KMS-11 (cell line): ENCODE data around the gene CCDC154.

ENCODE experiments used
- H2AFZ ChIP-seq: fragments of 200-600 bp; sonication (generic); 2 replicates; pipeline ENCODE4 v1.6.1; 2016; ENCODE audit warnings: antibody characterized with exemption, mixed run types, low read depth
- H3K27ac ChIP-seq: fragments of 200-600 bp; sonication (generic); 2 replicates; pipeline ENCODE4 v1.6.1; 2016; ENCODE audit warnings: mild to moderate bottlenecking, mixed run types
- H3K27me3 ChIP-seq: fragments of 200-600 bp; sonication (generic); 2 replicates; pipeline ENCODE4 v1.6.1; 2017; ENCODE audit warnings: mild to moderate bottlenecking, low read depth, mixed run types, moderate library complexity; ENCODE audit not compliant: insufficient read depth
- H3K36me3 ChIP-seq: fragments of 200-600 bp; sonication (generic); 2 replicates; pipeline ENCODE4 v1.6.1; 2017; ENCODE audit warnings: mild to moderate bottlenecking, mixed run types; ENCODE audit not compliant: insufficient read depth
- H3K4me1 ChIP-seq: fragments of 200-600 bp; sonication (generic); 2 replicates; pipeline ENCODE4 v1.6.1; 2016; ENCODE audit warnings: mild to moderate bottlenecking, low read depth, mixed run types; ENCODE audit not compliant: poor library complexity, severe bottlenecking
- H3K4me2 ChIP-seq: fragments of 200-600 bp; sonication (generic); 2 replicates; pipeline ENCODE4 v1.7.0; 2016; ENCODE audit warnings: mild to moderate bottlenecking, mixed run types
- H3K4me3 ChIP-seq: fragments of 200-600 bp; sonication (generic); IDR thresholded peaks from 2 replicates; pipeline ENCODE4 v1.6.1; 2017; ENCODE audit warnings: low read depth, low read length, mixed read lengths; ENCODE audit not compliant: insufficient read depth
- H3K79me2 ChIP-seq: fragments of 200-600 bp; sonication (generic); 2 replicates; pipeline ENCODE4 v1.6.1; 2016; ENCODE audit warnings: low read depth, mixed run types; ENCODE audit not compliant: insufficient read depth
- H3K9ac ChIP-seq: fragments of 200-600 bp; sonication (generic); 2 replicates; pipeline ENCODE4 v1.6.1; 2016; ENCODE audit warnings: mild to moderate bottlenecking, mixed run types
- H4K20me1 ChIP-seq: fragments of 200-600 bp; sonication (generic); 2 replicates; pipeline ENCODE4 v1.6.1; 2016; ENCODE audit warnings: mild to moderate bottlenecking, mixed run types; ENCODE audit not compliant: insufficient read depth
- TF ChIP-seq, protein P1 (sequence below): fragments of 200-600 bp; sonication (generic); conservative IDR thresholded peaks from 2 replicates; pipeline ENCODE4 v1.6.1; 2017; ENCODE audit warnings: low read depth, mild to moderate bottlenecking, antibody characterized with exemption, low read length, moderate library complexity, mixed read lengths

CCDC154 gene

DNA sequence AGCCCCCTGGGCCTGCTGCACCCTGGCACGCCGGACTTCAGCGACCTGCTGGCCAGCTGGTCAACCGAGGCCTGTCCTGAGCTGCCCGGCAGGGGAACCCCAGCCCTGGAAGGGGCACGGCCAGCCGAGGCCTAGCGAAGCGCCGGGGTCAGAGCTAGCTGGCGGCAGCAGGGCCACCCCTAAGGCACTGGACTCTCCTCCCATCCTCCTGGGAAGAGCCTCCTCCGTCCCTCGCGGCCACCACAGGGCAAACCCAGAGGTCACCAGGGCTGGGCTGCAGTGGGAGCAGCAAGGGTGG lies 11.1 kb downstream of the CCDC154 start:
- peaks cover 94% of the 10 kb centered on the region for H3K27me3 ChIP-seq
- H3K9ac ChIP-seq = no peak overlapping the region
- no peak overlapping the region for H3K4me3 ChIP-seq
- no peak overlapping the region for H2AFZ ChIP-seq
- TF ChIP-seq, protein P1, sequence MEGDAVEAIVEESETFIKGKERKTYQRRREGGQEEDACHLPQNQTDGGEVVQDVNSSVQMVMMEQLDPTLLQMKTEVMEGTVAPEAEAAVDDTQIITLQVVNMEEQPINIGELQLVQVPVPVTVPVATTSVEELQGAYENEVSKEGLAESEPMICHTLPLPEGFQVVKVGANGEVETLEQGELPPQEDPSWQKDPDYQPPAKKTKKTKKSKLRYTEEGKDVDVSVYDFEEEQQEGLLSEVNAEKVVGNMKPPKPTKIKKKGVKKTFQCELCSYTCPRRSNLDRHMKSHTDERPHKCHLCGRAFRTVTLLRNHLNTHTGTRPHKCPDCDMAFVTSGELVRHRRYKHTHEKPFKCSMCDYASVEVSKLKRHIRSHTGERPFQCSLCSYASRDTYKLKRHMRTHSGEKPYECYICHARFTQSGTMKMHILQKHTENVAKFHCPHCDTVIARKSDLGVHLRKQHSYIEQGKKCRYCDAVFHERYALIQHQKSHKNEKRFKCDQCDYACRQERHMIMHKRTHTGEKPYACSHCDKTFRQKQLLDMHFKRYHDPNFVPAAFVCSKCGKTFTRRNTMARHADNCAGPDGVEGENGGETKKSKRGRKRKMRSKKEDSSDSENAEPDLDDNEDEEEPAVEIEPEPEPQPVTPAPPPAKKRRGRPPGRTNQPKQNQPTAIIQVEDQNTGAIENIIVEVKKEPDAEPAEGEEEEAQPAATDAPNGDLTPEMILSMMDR = no peak
- no peaks in the 10 kb centered on the region for H3K36me3 ChIP-seq
- no peak overlapping the region for H3K4me2 ChIP-seq
- no peaks in the 10 kb centered on the region for H3K4me1 ChIP-seq
- H3K79me2 ChIP-seq = no peaks in the 10 kb centered on the region
- H4K20me1 ChIP-seq = no peaks in the 10 kb centered on the region
- no peak overlapping the region for H3K27ac ChIP-seq

DNA sequence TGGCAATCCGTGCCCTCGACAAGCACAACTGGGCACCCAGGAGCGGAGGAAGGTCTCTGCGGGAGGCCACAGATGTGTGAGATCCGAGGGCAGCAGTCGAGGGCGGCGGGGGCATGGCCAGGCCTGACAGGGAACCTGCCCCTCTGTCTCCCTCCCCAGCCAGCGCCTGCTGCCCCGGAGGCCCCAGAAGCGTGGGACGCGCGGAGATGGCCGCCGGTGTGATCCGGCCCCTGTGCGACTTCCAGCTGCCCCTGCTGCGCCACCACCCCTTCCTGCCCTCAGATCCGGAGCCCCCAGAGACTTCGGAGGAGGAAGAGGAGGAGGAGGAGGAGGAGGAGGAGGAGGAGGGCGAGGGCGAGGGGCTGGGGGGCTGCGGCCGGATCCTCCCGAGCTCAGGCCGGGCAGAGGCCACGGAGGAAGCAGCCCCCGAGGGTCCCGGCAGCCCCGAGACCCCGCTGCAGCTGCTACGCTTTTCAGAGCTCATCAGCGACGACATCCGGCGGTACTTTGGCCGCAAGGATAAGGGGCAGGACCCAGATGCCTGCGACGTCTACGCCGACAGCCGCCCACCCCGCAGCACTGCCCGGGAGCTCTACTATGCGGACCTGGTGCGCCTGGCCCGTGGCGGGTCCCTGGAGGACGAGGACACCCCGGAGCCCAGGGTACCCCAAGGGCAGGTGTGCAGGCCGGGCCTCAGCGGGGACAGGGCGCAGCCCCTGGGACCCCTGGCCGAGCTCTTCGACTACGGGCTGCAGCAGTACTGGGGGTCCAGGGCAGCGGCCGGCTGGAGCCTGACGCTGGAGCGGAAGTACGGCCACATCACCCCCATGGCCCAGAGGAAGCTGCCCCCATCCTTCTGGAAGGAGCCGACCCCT lies 11.7 kb downstream of the CCDC154 start:
- TF ChIP-seq, protein P1 = no peak
- no peaks in the 10 kb centered on the region for H4K20me1 ChIP-seq
- no peak overlapping the region for H3K4me2 ChIP-seq
- H3K36me3 ChIP-seq = no peaks in the 10 kb centered on the region
- H3K4me3 ChIP-seq = no peak overlapping the region
- peaks cover 90% of the 10 kb centered on the region for H3K27me3 ChIP-seq
- H2AFZ ChIP-seq = no peak overlapping the region
- no peak overlapping the region for H3K9ac ChIP-seq
- no peaks in the 10 kb centered on the region for H3K79me2 ChIP-seq
- H3K27ac ChIP-seq = no peak overlapping the region
- H3K4me1 ChIP-seq = no peaks in the 10 kb centered on the region

DNA sequence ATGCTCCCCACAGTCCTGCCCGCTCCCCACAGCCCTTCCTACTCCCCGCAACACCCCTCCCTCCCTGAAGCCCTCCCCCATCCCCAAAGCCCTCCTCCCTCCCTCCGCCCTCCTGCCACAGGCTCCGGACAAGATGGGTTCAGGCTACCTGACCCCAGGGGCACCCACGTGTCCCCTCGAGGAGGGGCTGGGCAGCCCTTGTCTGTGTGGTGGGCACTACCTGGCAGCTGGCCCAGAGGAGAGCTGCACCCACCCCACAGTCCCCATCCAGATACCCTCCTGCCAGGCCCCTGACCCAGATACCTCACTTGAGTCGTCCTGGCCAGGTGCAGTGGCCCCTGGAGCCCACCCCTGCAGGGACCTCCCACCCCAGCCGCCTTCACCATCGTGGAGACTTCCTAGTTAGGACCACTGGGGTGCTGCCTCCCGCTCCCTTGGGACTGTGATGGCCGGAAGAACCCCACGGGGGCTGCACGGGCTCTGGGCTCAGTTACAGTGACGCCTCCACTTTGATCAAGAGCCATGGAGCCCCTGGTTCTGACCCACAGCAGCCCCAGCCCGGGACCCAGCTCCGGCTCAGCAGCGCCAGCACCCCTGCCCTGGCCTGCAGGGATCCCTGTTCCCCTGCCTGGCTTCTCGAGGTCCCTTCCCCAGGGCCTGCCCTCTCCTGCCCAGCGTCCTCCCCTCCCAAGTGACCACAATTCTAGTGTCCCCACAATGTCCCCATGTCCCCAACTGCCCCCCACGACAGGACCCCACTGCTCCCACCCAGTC lies 12.7 kb downstream of the CCDC154 start:
- H3K4me2 ChIP-seq = no peak overlapping the region
- no peak overlapping the region for H2AFZ ChIP-seq
- H3K36me3 ChIP-seq = no peaks in the 10 kb centered on the region
- no peak overlapping the region for H3K9ac ChIP-seq
- H3K27ac ChIP-seq = no peak overlapping the region
- H4K20me1 ChIP-seq = no peaks in the 10 kb centered on the region
- no peaks in the 10 kb centered on the region for H3K4me1 ChIP-seq
- H3K4me3 ChIP-seq = no peak overlapping the region
- peaks cover 82% of the 10 kb centered on the region for H3K27me3 ChIP-seq
- H3K79me2 ChIP-seq = no peaks in the 10 kb centered on the region
- TF ChIP-seq, protein P1 = no peak

DNA sequence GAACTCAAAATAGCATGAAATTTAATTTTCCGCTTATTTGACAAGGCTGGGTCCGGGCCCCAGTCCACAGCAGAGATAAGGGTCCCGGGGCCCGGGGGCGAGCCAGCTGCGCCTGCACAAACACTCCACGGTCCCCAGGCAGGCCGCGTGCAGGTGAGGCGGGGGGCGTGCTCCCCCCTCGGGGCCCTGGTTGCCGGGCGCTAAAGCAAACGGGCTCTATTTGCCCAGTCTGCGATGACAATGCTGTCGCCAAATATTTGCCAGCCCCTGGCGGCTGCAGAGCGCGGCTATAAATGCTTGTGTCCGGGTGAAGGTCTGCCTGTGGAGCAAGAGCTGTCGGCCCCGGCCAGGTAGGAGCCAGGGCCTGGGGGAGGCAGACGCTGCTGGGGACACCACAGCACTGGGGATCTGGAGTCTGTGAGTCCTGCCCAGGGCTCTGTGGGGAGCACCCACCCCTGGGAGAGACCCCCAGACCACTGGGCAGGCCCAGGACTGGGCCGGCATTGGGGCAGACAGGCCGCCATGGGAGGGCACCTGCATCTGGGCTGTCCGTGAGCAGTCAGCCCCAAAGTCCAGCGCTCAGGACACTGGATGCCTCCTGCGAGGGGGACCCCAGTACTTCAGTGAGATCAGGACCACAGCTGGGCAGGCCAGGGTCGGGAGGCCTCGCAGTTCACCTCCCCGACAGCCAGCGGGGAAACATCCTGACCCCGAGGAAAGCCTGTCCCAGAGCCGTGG lies 13.4 kb downstream of the CCDC154 start, which contains the start of gene PERCC1:
PERCC1 (plus strand) TSS at position 320 of the 738 bp plus-strand sequence. CDS start 1,516 bp downstream, outside the sequence.
- no peak within 1 kb of the TSS for H3K4me2 ChIP-seq
- TF ChIP-seq, protein P1 = no peak
- H3K27ac ChIP-seq = no peak within 1 kb of the TSS
- no peaks in the 10 kb centered on the region for H3K4me1 ChIP-seq
- no peak within 1 kb of the TSS for H3K4me3 ChIP-seq
- no peaks in the 10 kb centered on the region for H3K79me2 ChIP-seq
- H3K9ac ChIP-seq = no peak within 1 kb of the TSS
- H3K36me3 ChIP-seq = no peaks in the 10 kb centered on the region
- H4K20me1 ChIP-seq = no peaks in the 10 kb centered on the region
- H3K27me3 ChIP-seq = peaks cover 74% of the 10 kb centered on the region
- no peak within 1 kb of the TSS for H2AFZ ChIP-seq
